RCC 7860 (cell line): ENCODE measurements around the gene KRT8.

Experiments used
- DNase-seq: peaks from one replicate; pipeline ENCODE4 v3.0.0-alpha.2; 2015; ENCODE audit warnings: low spot score
- FAIRE-seq: peaks from 2 replicates; lab custom pipeline; 2012; peaks lifted over from hg19 to GRCh38; lab: Jason Lieb, UNC

Gene KRT8

DNA sequence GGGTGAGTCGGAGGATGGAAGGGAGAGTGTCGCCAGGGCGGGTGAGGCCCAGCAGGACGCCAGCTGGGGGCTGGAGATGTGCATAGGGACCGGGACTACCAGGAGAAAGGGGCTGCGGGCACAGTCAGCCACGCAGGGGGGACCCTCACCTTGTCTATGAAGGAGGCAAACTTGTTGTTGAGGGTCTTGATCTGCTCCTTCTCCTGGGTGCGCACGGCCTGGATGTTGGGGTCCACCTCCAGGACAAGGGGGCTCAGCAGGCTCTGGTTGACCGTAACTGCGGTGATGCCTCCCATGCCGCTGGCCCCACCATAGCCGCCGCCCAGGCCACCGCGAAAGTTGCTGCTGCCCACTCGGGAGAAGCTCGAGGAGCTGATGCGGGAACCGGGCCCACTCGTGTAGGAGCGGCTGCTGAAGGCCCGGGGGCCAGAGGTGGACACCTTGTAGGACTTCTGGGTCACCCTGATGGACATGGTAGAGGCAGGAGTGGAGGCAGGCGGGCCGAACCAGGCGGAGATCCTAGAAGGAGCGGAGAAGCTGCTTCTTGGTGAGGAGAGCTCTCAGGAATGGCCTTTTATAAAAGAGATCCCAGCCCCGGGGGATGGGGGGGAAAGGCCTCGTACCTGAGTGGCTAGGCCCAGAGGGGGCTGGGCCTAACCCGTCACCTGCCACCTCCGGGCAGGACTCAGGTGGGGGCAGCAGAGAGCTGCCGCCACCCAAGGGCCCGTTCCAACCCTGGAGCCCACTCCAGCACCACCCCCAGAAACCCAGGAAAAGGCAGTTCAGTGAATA lies at the start of gene KRT8:
Gene KRT8 (minus strand): TSS at position 568 of the 792 bp plus-strand sequence. CDS start 95 bp downstream, at position 473.
- DNase-seq, result peak; percentile 92
- peak; percentile 38 for FAIRE-seq

DNA sequence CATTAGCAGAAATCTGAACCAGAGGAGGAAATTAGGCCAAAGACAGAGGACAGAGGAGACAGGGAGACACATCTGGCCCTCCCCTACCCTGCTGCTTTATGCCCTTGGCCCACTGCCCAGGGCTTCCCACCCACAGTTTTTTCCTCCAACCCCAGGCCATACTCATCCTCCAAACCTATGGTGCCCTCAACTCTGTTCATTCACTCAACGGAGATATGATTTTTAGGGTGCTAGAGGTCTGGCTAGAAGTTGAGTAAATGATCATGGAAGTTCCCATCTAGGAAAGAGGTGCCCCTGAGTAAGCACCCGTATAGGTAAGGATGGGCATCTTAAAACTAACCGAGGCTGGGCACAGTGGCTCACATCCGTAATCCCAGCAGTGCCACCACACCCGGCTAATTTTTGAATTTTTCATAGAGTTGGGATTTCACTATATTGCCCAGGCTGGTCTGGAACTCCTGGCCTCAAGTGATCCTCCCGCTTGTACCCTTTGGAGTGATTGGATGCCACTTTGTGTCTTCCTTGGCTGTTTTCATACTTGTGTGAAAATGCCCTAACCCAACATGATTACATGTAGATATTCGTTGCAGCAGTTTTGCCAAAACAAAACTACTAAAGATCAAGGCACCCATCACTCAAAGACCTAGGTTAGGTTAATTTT lies 48.4 kb upstream of the KRT8 start:
- DNase-seq (no peak), FAIRE-seq (no peak)

DNA sequence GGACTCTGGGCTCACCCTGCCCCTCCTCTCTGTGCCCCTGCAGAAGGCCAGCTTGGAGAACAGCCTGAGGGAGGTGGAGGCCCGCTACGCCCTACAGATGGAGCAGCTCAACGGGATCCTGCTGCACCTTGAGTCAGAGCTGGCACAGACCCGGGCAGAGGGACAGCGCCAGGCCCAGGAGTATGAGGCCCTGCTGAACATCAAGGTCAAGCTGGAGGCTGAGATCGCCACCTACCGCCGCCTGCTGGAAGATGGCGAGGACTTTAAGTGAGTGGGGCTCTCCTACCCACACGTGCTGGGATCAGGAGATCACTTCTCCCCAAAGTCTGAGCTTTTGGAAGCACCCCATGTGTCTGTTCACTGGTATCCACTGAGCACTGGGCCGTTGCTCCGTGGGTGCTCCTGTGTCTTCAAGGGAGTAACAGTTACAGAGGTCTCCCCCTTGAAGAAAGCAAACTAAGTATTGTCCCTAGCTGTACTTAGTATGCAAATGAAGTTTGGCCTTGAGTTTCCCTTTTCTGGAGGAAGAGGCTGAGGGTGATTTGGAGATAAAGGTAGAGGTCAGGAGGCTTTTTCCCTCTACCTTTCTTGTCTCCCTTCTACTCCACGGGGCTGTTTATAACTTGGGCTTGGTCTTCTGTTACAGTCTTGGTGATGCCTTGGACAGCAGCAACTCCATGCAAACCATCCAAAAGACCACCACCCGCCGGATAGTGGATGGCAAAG lies 47.4 kb upstream of the KRT8 start:
- DNase-seq (no peak), FAIRE-seq (no peak)

DNA sequence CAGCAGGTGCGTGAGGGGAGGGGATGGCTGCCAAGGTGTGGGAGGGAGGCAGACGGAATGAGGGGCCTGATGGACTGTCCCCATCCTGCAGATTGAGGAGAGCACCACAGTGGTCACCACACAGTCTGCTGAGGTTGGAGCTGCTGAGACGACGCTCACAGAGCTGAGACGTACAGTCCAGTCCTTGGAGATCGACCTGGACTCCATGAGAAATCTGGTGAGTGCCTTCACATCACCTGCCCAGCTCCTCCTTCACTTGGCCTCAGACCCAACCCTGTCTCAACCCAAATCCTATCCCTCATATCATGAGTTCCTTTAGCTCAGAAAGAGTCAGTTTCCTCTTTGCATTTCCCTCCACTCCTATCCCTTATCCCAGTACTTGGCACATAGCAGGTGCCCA lies 46.8 kb upstream of the KRT8 start:
- FAIRE-seq, result no peak
- no peak for DNase-seq

DNA sequence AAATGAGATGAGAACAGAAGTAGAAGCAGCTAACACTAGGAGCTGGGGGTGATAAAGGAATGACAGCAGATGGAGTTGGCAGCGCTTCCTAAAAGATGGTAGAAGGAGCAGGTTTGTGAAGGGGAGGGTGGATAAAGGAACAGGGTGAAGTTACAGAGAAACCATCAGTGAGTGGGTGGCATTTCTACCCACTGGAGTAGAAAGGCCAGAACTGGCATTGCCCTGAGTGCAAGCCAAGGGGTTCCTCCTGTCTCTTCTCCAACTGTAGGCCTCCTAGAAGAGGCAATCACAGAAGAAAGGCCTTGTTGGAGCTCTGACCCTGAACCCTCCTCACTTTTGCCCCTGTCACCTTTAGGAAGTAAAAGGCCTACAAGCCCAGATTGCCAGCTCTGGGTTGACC lies 46.2 kb upstream of the KRT8 start:
- no peak for FAIRE-seq
- no peak for DNase-seq

DNA sequence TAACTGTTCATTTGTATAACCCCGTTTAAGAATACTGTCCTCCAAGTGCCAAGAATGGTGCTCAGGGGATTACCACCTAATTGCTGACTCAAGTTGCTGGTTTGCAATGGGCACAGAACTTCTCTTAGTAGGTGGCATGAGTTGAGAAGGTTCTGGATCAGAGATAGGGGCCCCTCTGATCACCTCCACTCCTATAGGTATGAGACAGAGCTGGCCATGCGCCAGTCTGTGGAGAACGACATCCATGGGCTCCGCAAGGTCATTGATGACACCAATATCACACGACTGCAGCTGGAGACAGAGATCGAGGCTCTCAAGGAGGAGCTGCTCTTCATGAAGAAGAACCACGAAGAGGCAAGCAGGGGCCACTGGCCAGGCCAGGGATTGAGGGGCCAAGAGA lies 45.7 kb upstream of the KRT8 start:
- DNase-seq (no peak), FAIRE-seq (no peak)

DNA sequence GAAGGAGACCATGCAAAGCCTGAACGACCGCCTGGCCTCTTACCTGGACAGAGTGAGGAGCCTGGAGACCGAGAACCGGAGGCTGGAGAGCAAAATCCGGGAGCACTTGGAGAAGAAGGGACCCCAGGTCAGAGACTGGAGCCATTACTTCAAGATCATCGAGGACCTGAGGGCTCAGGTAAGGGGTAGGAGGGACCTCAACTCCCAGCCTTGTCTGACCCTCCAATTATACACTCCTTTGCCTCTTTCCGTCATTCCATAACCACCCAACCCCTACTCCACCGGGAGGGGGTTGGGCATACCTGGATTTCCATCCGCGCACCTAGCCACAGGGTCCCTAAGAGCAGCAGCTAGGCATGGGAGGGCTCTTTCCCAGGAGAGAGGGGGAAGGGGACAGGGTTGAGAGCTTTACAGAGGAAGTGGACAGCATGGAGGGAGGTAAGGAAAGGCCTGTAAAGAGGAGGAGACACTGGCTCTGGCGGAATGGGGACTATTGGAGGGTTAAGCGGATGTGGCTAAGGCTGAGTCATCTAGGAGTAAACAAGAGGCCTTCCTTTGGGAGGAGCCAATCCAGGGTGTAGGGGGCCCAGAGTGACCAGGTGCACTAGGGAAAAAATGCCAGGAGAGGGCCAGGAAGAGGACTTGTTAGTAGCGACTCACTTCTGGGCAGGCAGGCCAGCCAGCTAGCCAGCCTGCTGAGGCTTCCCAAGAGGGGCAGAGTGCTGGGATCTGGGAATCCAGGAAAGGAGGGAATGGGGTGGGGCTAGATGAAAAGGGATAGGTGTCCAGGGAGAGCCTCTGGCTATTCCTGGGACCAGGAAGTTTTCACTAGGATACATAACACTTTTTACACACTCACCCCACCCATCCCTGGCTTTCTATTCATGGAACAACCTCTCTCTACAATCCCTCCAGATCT lies 44.8 kb upstream of the KRT8 start:
- peak; percentile 94 for DNase-seq
- peak; percentile 63 for FAIRE-seq

DNA sequence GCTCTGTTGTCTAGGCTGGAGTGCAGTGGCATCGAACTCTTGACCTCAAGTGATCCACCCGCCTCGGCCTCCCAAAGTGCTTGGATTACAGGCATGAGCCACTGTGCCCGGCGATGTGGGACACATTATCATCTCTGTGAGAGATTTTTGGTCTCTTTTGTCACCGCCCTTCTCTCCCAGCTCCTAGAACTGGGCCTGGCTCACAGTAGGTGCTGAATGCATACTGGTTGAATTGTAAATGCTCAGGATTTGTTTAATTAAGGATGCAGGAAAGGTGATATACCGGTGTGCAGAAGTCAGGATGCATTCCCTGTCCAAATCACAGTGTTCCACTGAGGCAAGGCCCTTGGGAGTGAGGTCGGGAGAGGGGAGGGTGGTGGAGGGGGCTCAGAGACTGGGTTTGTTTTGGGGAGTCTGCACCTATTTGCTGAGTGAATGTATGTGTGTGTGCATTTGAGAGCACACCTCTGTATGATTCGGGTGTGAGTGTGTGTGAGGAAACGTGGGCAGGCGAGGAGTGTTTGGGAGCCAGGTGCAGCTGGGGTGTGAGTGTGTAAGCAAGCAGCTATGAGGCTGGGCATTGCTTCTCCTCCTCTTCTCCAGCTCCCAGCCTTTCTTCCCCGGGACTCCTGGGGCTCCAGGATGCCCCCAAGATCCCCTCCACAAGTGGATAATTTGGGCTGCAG lies 43.0 kb upstream of the KRT8 start:
- FAIRE-seq (no peak), DNase-seq (no peak)

DNA sequence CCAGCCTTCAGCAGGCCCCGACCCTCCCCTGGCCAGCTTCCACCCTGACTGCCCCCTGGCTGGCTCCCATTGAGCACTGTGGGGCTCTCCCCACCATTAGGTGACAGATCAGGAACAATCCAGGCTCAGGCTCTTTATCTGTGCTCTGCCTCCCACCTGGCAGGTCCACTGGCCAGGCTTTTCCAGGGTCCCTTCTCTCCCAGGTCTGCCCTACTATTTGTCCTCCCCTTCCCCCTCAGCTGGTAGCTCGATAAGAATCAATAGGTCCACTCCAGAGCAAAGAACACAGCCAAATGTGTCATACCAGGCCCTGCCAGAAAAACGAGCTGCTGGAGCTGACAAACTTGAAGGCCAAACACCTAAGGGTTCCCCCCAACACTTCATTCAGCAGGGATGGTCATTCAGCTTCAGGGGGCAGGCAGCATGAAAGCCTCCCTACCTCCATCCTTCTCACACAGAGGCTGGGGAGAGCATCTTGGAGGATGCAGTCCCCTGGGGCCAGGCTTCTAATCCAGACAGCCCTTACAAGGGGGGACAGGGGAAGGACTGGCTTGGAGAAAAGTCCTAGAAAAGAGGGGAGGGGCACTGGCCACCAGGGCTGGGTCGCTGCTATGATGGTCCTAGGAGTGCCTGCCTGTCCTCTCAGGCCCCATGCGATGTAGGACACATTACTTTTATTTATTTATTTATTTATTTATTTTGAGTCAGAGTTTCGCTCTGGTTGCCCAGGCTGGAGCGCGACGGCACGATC lies 42.1 kb upstream of the KRT8 start:
- DNase-seq (no peak), FAIRE-seq (no peak)

DNA sequence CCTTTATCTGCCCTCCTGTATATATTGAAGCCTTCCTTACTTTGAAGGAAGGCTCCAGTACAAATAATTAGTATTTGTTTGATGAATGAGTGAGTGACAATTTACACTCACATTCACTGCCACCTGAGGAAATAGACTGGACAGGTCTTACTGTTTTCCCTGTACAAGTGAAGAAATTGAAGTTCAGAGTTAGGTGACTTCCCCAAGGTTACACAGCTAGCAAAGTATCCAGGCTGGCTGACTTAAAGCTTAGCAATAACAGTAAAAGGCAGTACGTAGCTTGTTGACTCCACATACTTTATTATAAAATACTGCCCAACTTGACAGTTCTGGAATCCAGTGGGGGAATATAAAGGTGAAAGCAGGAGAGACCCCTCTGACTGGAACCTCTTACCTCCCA lies 41.5 kb upstream of the KRT8 start:
- DNase-seq (no peak), FAIRE-seq (no peak)

DNA sequence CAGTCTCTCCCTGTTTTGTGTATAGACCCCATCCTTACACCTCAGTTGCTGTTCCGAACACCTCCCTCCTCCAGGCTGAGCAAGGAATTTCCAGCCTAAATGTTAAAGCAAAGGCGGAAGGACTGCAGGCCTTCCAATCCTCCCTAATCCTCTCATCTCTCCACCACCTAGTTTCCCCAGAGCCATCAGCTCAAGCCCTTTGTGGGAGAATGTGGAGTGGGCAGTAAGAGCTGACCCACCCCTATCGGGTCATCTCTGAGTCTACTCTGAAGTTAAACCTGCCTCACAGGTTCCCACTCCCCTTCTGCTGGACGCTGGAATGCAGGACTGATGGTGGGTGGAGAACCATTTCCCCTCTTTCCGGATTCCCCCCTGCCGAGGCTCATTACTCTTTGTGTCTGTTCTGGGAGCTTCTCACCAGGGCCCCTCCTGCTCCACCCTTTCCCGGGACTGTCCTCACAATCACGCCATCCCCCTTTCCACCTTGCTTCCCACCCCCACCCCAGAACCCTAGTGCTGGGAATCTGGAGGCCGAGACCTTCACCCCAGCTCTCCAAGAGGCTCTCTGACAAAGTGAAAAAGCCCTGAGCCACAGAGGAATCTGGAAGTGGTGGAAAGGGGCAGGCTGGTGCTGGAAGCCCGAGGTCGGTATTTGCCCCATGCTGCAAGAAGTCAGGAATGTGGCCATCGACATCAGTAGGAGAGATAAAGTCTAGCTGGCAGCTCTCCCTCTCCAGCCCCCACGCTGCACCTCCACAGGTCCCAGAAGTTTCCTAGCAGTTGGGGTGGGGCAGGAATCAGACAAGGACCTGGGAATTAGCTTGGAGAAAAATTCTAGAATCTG lies 40.7 kb upstream of the KRT8 start:
- DNase-seq, result peak; percentile 48
- no peak for FAIRE-seq

DNA sequence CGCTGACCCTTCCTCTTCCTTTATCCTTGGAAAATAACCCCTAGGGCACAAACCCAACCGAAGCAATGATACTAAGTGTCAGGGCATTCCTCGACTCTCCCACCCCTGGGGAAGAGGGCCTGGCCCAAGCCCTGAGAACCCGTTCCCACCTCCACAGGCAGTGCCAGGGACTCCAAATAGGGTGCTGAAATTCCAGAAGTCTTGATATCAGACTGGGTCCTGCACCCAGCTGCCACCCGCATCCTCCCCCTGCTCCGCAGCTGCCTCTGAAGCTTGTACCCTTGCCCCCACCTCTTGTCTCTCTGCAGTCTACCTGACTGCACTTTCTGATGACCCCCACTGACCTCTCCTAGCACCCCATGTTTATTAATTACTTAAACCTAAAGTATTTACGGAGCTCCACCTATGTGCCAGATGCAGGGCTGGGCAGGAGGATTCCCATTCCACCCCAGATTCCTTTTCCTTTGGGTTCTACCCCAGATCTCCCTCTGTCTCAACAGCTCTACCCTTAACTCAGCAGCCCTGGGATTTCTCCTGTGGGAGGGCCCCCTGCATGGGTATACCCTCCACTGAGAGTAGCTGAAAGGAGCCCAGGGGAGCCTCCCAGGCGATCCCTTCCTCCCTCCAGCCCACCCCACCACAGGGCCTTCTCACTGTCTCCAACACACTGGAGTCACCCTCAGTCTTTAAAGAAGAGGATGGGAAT lies 40.0 kb upstream of the KRT8 start:
- DNase-seq (no peak), FAIRE-seq (no peak)

DNA sequence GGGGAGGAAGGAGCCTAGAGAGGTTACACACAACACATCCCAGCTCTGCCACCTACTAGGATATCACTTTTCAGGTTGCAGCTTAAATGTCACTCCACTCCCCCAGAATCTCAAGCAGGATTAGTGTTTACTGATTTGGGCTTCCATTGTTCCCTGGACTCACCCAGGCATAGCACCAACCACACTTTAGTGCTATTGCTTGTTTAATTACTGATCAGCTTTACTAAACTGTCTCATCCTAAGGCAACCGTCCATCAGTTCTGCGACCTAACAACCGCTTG lies 38.0 kb upstream of the KRT8 start:
- DNase-seq, result no peak

DNA sequence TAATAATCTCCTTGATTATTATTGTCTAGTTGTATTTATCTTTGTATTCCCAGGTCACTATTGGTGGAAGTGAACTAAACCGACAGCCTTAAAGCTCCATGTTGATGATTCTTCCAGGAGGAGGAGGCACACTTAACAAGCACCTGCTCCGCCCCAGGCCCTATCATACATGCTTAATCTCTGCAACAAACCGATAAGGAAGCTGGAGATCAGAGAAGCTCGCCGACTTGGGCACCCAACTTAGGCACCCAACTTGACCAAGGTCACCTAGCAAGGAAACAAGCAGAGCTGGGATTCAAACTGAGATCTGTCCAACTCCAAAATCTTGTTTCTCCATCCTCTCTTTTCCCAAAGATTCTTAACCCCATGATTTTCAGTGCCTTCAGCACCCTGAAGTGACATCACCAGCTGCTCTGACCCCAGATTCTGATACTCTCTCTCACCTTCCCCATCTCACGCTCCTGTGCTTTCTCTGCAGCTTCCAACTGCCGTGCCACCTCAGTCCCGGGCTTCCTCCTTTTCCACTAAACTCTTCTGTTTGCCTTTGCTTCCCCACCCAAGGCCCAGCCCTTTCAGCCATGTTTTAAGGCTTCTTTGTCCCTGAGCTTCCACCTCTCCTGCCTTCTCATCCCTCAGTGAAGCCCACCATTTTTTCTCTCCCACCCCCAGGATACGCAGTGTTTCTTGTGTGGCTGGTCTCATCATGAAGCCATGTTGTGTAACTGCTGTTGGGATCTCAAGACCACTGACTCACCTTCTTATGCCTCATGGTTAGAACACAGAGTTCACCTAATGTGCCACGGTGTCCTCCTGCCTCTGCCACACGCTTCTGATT lies 37.4 kb upstream of the KRT8 start:
- FAIRE-seq (no peak), DNase-seq (no peak)

More for the DNA sequence above, 38.0 kb upstream of the KRT8 start:
- no peak for FAIRE-seq

DNA sequence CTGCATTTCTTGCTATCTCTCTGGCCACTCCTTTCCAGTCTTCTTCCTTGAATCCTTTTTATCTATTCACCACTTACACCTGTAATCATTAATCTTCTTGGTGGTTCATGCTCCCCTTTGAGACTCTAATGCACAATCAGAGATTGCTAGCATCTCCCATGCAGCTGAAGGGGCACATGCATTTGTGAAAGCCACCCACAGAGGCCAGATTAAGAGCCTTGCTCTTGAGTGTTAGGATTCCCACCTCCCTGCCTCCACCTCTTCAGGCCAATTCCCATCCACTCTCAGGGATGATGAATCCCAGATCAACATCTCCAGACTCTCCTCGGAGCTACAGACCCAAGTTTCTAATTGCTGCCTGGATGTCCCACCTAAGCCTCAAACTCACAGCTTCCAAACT lies 24.7 kb upstream of the KRT8 start:
- DNase-seq (no peak), FAIRE-seq (no peak)

DNA sequence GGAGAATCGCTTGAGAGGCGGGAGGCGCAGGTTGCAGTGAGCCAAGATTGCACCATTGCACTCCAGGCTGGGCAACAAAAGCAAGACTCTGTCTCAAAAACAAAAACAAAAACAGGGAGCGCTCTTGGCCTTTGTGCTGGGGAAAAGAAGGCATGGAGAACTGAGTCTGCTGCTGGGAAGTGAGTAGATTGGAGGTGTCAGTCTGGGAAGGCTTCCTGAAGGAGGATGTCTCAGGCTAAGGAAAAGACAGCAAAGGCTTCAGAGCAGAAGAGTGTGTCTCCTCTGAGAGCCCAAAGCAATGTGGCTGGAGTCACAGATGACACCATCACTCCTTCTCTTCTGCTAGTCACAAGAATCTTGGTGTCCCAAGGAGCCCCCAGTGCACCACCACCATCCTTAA lies 23.1 kb upstream of the KRT8 start:
- DNase-seq (no peak), FAIRE-seq (no peak)

DNA sequence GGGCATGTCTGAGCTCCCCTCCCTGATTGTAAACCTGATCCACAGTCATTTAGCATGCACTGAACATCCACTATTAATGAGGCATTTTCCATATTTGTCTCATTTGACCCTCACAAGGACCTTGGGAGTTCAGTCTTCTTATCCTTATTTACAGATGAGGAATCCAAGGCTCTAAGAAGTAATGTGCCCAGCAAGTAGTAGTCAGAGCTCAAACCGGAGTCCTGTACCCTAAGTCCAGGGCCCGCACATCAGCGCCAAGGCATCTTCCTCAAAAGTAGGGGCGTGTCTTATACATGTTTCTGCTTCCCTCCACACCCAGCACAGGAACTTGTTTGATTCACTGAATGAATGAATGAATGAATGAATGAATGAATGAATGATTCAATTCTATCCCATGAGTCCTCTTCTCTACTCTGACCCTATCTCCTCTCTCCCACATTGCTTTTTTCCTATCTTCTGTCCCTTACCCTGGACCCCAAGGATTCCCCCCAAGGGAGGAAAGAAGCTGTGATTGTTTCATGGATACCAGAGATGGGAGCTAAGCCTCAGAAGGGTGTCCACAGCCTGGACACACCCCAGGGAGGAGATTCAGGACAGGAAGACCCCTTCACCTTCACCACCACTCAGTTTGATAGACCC lies 21.8 kb upstream of the KRT8 start:
- DNase-seq, result no peak
- FAIRE-seq, result no peak
